Right forelimb (tissue), 1 donor: Measurements from ENCODE around the gene SLC35F1.
"Not testable (repeated sequence)": the region's sequence is repeated elsewhere in the genome, so short reads cannot be mapped to it uniquely, and the experiment has no call there.

ENCODE experiments used
- DNase-seq: peaks from one replicate; pipeline ENCODE4 v3.0.0-alpha.2; 2018

SLC35F1 gene

DNA sequence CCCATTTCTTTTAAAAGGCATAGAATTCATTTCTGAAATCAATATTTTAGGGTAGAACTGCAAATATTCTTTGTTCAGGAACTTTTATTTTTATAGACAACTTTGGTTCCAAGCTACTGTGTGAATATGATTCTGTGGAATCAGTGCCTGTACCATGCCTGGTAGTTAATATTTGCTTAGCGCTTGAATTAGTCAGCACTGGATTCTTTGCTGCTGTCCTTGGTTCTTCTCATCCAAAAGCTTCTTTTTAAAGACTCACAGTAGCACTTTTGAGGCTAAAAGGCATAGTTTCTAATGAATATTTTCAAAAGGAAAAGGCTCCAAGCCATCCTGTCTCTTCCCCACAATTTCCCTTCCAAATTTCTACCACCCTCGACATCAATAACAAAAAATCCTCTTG lies 109.5 kb downstream of the SLC35F1 start:
- no peak for DNase-seq

DNA sequence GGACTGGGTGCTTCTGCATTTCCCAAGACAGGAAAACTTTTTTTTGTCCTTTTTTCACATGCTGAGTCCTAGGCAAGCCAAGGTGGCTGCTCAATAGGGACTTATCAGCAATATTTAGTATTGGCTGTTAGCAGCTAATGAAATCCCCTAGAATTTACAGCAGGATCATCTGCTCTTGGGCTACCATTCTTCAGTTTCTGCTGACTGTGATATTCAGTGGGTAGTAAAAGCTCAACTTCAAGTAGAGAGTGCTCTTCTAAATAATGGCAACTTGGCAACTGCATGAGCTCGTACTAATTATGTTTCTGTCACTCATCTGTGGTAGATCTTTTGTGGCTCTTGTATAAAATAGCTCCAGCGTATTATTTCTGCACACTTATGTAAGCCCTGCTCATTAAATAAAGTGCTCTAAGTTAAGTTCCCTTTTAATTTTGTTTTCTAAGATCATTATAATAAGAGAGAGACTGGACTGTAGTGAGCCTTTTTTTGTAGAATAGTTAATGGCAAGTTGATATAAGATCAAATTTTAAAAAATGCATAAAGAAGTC lies 110.3 kb downstream of the SLC35F1 start:
- DNase-seq = no peak

DNA sequence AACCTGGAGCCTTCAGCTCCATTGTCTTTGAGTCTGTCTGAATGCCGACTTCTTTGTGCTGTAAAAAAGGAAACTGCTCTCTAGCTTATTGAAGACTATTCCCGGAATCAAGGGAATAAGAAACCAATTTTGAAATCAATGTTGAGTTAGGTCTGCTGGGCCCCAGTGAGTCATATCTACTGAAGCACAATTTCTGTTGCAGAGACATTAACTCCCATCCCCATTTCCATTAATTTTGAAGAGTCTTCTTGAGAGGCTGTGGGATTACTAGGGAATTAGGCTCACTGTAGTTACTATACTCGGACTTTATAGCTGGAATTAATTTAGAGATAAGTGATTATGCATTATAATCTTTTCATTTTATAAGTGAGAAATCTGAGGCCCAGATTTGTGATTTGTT lies 116.7 kb downstream of the SLC35F1 start:
- no peak for DNase-seq

DNA sequence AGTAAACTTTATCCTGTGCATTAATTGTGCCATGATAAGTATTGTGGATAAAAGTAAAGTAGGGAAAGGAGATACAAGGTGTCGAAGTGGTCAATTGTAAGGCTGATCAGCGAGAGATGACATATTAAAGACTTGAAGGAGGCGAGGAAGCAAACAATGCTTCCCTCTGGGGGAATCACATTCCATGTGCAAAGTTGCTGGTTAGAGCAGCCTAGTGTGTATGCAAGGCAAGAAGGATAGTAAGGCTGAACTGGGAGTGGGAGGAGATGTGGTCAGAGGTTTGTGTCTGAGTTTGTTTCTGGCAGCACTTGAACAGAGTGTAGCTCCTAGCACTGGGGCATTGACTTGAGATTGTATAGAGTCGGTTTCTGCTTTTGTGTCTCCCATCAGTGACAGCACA lies 122.9 kb downstream of the SLC35F1 start:
- DNase-seq = no peak

DNA sequence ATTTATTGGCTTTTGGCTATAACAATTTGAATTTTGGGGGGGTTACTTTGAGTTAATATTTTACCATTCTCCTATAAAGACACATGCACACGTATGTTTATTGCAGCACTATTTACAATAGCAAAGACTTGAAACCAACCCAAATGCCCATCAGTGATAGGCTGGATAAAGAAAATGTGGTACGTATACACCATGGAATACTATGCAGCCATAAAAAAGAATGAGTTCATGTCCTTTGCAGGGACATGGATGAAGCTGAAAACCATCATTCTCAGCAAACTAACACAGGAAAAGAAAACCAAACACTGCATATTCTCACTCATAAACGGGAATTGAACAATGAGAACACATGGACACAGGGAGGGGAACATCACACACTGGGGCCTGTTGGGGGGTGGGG lies 130.4 kb downstream of the SLC35F1 start:
- DNase-seq = not testable (repeated sequence)

DNA sequence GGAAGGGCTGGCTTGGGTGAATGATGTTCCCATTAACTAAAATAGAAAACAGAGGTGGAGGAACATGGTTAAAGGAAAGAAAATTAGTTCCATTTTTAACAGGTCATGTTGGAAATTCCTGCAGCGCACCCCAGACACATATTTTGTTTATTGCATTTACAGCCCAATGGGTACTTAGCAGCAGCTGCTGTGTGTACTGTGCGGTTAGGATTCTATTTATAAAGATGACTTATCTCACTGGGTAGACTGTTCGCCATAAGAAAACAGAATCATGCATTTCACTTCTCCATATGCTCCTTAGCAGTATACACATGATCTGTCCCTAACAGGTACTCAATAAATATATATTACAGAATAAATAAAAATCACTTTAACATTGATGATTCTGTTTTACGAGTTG lies 135.8 kb downstream of the SLC35F1 start:
- DNase-seq = no peak

DNA sequence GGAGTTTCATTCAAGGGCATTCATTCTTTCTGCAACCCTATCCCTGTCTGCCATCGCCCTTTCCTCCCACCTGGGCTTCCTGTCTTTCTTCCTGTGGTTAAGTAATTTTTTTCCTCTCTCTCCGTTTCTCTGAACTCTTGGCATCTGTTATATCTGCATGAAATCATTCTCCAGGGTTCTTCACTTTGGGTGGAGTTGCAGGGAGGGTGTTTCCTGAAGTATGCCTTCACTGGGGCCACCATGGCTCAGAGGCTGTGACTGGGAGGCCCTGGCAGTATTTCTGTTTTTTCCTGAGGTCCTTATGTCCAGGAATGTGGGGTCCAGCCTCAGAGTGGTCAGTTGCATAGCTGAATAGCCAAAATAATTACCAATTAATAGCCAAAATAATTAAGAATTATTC lies 137.2 kb downstream of the SLC35F1 start:
- no peak for DNase-seq

DNA sequence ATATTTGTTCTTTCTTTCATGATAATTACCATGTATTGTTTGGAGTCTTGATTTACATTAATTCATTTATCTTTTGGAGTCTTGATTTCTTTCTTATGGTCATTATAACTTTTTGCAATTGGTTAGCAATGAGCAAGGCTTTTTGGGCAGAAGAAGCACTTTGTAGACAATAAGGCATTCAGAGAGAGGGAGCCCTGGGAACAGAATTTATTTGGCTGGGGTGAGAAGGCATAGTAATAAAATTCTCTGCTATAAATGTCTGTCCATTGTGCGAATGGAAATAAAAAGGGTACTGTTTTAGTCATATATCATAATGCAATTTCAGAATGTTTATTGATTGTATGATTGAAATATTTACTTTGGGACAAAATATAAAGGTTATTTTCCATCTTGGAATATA lies 147.0 kb downstream of the SLC35F1 start:
- DNase-seq = no peak

DNA sequence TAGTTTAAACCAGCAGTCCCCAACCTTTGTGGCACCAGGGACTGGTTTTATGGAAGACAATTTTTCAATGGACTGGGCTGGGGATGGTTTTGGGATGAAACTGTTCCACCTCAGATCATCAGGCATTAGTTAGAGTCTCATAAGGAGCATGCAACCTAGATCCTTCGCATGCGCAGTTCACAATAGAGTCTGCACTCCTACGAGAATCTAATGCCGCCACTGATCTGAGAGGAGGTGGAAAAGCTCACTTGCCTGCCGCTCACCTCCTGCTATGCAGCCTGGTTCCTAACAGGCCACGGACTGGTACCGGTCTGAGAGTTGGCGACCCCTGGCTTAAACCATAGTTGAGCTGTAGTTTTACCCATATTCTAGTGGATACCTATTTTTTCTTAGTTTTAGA lies 154.6 kb downstream of the SLC35F1 start:
- no peak for DNase-seq

DNA sequence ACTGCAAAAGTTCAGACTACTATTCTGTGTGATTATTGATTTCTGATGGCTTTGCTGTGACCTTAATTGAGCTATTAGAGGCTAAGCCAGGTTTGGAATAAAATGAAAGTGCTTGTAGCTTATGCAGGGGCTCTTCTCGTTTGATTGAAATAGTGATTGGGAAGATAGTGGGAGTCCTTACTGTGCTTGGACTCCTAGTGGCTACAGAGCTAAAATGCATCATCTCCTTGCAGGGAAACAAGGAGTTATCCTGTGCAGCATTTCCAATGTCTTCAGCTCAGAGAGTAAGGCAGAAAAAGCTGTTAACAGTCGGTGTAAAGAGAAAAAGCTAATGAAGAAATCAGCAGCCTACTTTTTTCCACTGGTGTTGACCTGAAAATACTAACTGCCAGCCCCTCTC lies 173.5 kb downstream of the SLC35F1 start:
- DNase-seq = no peak

DNA sequence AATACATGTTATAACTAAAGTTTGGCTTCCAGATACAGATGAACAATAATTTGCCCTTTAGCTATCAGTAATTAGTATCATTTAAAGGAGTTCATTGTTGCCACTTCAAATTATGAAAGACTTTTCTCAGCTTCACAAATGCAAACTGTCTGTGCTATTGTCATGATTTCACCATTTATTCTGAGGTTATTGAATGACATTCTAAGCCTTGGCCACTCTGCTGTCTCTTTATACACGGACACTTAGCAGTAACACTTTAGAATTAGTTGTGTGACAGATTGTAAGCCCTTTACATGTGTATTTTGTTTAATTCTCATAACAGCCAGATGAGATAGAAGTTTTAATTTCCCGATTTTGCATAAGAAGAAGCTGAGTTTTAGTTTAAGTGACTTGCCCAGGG lies 176.6 kb downstream of the SLC35F1 start:
- no peak for DNase-seq

DNA sequence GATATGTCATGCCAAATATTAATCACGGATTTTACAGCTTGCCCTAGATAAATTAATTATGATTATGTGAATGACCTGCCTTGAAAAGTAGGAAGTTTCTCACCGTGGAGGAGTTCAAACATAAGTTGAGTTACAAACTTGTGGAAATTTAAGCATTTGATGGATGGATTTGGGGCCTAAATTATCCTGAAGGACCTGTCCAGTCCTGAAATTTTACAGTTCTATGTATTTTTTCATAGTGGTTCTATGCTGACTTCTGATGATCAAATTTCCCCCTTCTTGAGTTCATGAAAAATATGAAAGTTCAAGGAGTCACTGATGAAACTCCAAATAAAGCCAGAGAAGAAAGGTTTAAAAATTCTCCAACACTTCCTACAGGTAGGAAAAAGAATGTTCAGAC lies 178.6 kb downstream of the SLC35F1 start:
- DNase-seq = no peak

DNA sequence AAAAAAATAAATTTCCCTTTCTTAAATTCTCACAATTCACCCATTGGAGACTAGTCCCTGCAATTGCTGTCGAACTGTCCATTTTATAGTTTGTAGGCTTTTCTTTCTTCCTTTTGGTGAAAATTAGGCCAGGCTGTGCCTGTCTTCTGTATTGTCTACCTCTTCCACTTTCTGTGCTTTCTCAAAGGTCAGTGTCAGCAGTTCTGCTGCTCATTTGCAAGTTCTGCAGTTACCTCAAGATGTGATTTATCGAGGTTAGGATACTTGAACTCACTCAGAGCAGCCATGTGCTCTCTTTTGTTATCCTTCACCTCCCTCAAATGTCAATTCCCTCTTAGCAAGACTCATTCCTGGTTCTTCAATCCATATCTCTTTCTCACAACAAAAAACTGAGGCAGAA lies 179.1 kb downstream of the SLC35F1 start:
- no peak for DNase-seq

DNA sequence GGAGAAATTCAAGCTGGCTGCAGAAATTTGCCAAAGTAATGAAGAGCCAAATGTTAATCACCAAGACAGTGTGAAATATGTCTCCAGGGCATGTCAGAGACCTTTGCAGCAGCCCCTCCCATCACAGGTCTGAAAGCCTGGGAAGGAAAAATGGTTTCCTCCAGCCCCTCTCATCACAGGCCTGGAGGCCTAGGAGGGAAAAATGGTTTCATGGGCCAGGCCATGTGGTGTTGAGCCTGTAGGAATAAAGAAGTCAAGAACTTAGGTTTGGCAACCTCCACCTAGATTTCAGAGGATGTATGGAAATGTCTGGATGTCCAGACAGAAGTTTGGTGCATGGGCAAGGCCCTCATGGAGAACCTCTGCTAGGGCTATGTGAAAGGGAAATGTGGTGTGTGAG lies 185.0 kb downstream of the SLC35F1 start:
- no peak for DNase-seq

DNA sequence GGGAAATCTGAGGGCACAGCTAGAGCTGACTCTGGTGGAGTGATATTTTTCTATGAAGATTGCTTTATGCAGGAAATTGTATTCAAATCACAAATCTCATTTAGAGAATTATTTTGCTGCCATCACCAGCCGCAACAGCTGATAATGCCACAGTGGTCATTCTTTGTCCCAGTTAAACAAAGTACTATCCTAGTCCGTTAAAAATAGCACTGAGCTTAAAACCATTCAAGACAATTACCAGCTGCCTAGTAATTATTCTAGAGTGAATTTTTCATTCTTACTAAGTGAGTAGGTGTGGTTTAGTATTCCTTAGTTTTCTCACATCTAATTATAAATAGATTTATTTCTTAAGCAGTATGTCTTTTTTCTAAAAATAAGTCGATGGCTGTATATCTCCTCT lies 190.5 kb downstream of the SLC35F1 start:
- DNase-seq = no peak

DNA sequence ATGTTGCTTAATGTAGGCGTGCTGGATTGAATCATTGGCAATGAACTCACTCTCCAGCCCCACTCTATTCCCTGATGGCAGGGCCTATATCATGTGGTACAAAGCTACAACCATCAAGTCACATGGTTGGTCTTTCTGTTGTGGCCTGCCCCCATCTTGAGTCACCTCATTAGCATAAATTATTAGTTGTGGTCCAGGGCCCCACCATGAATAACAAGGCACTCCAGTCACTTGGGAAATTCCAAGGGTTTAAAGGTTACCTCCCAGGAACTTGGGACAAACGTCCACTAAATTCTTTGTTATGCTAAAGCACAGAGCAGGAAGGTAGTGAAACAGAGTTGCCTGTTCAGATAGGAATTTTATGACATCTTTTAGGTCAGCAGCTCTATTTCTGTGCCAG lies 193.7 kb downstream of the SLC35F1 start:
- DNase-seq = no peak

DNA sequence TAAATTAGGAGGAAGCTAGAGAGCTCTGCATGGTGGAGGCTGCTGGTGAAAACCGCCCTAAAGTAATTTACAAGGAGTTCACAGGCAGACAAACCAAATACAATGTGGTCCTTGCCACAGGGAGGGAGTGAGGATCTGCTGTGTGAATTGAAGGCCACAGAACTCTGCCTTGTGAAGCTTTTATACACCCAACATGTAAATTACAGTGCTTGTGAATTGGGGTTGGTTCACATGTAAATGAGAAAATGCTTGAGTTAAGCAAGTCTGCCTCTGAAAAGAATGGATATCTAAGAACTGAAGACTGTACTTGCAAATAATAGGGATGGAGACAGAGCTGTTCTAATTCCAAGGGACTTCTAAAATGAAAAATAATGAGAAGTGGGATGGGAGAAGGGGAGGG lies 194.2 kb downstream of the SLC35F1 start:
- DNase-seq = no peak

DNA sequence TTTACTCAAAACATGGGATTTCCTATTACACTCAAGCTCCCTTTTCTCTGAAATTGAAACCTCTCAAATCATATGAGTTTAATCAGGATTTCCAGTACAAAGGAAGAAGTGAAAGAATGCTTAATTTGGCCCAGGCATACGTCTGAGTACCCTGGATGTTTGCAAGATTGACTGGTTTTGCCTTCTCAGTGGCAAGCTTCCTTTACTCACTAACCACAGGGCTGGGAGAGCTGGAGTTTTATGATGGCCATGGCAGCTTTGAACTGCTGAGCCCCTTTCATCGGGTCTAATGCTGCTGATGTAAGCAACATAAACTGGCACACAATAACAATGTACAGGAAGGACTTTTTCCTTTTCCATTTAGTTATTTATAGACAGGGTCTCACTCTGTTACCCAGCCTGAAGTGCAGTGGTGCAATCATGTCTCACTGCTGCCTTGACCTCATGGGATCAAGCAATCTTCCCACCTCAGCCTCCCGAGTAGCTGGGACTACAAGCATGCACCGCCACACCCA lies 194.8 kb downstream of the SLC35F1 start:
- DNase-seq = no peak

DNA sequence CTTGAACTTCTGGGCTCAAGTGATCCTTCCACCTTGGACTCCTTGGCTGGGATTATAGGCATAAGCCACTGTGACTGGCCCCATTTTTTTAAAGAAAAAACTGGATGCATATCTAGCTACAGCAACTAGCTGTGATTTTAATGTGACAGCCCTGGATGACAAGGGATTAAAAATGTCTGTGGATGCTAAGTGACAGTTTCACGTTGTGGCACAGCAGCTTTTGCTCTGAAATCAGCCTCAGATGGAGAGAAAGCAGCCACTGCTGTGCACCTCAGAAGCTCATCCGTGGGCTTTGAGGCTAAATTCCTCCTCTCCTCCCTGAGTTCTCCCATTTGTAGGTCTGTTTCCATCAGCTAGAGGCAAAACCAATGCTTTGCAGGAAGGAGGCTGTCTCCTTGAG lies 195.3 kb downstream of the SLC35F1 start:
- DNase-seq = no peak

DNA sequence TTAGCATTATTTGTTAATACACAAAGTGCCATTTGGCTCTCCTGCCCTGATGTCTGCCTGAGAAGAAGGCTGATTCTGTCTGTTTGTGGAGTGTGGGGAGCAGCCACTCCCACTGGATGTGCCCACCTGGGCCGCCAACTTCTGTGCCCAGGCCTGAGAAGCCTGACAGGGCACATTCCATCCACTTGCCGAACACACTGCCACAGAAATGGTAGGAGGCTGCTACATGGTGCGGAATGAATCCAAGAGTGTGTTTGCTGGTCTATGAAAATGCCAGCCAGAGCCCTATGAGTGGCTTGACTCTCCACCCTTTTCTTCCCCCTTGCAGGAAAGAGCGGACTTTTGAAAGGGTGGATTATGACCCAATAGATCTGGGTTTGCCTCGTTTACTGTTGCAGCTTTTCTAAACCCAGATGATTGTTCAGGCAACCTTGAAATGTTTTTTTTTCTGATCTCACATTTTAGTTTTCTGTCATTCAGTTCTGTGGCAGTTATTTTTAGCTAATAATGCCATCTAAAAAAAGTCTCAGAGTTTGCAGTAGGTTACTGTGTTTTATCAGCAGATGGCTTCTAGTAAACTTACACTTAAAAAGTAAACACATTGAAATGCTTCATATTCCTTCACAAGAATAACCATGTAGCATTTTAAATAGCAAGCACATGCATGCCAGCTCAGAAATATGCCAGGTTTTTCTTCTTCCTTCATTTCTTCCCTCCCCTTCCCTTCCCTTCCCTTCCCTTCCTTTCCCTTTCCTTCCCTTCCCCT lies 196.5 kb downstream of the SLC35F1 start:
- DNase-seq = no peak

DNA sequence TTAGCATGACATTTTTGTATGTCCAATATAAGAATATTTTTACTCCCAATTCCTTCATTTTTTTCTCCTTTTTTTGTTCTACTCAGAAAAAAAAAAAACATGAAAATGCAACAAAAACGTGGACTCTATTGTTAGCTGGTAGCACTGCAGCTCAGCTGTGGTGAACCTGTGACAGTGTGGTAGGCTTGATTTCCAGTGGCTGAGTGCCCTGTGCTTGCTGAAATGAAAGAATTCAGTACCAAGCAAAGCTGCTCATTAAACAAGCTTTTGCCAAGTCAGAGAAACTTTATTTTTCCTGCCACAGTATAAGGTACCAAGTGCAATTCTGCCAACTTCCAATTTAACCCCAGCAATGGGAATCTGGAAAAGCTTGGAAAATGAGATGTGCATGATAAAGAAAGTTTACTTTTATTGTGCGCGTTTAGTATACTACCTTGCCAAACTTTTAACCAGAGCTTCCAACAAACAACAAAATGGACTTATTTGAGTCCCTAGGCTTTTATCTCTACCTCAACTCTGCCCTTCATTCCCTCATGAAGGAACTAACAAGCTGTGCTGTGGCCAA lies 215.2 kb downstream of the SLC35F1 start:
- DNase-seq = no peak

DNA sequence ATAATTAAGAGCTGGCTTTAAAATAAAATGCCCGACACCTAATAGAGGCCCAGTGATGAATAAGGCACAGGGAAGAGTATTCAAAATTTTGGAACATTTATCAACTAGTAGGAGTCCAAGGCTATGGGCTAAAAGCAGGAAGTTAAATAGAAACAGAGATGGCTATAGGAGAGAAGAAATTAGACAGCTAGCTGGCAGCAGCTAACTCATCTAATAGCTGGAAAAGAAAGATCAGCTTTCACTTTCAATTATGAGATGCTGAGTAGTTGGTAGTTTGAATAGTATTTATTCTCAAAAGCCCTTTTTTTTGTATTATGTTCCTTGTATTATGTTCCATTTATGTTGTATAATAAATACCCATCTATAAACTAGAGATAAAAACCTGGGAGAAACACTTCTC lies 215.7 kb downstream of the SLC35F1 start:
- no peak for DNase-seq

DNA sequence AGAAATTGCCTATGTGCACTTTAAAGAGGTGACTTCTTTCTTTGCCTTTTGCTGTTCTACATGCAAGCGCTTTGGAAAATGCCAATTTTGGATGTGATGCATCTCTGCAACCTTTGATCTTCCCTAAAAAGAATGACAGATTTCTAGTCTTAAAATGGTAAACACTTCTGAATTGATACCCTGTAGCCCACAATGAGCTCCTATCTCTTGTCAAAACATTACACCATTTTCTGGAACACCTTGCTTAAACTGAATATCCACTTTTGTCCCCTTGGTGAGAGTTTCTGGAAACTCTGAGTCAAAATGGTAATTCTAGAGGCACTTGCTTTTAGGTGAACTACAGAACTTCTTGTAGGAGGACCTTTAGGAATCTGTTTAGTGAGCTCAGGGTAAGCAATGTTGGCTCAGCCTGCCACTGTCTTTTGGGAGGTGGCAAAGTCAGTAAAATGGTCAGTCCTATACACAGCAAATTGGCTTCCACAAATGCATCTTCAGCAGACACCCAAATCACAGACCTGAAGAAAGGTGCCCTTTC lies 216.5 kb downstream of the SLC35F1 start:
- no peak for DNase-seq

DNA sequence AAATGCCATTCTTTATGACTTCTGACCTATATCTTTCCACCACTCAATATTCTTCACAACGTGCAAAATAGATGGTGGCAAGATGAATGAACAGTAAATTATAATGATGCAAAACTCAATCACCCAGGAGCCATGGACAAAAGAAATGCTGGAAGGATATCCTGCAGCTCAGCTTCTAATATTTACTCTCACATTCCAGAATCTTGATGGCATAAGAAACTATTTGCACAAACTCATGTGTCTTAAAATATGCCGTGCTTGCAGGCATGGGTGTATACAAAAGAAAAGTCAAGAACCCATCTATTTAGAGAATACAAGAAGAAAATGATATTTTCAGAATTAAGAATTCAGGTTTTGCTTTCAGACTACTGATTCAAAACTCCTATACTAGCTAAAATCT lies 217.8 kb downstream of the SLC35F1 start:
- DNase-seq = no peak
